Gastroesophageal sphincter (tissue), 4 donors: ENCODE measurements around the gene SORL1-AS1.
"Not testable (repeated sequence)": the region's sequence is repeated elsewhere in the genome, so short reads cannot be mapped to it uniquely, and the experiment has no call there.

Source experiments
- ATAC-seq: fragments of 150-250 bp; one replicate; pipeline ENCODE4 v1.9.1; 2016; ENCODE audit warnings: mild to moderate bottlenecking, moderate library complexity
- H3K27ac ChIP-seq, 4 donors: fragments of 200-600 bp; sonication (generic) in 3 of 4; 1 replicate in 3 of 4; 2 replicates in 1 of 4; pipeline ENCODE4 v1.5.1; 2016 to 2019
- H3K27me3 ChIP-seq: fragments of 200-600 bp; sonication (generic); one replicate; pipeline ENCODE4 v1.5.1; 2019
- H3K36me3 ChIP-seq, 2 donors: fragments of 200-600 bp; sonication (generic); one replicate each; pipeline ENCODE4 v1.5.1; 2019; ENCODE audit warnings: control low read depth in 1 of 2
- H3K4me1 ChIP-seq, 3 donors: fragments of 200-600 bp; sonication (generic); 1 replicate in 2 of 3; 2 replicates in 1 of 3; pipeline ENCODE4 v1.5.1; 2016 to 2019; ENCODE audit warnings: control low read depth in 2 of 3
- H3K4me3 ChIP-seq, 2 donors: fragments of 200-600 bp; sonication (generic); one replicate each; pipeline ENCODE4 v1.5.1; 2019; ENCODE audit warnings: mild to moderate bottlenecking in 1 of 2, moderate library complexity in 1 of 2
- H3K9me3 ChIP-seq, 3 donors: fragments of 200-600 bp; sonication (generic); one replicate each; pipeline ENCODE4 v1.5.1; 2017 to 2019; ENCODE audit warnings: control low read depth in 2 of 3
- CTCF ChIP-seq, 4 experiments: fragments of 200-600 bp in 2 of 4; fragments of 450-650 bp in 2 of 4; sonication (generic) in 1 of 4; IDR thresholded peaks; one replicate each; pipeline ENCODE4 v1.5.1; 2017 to 2019; ENCODE audit warnings: antibody characterized with exemption in 4 of 4, mild to moderate bottlenecking in 2 of 4, moderate library complexity in 2 of 4
- EP300 ChIP-seq: sonication (generic); formaldehyde crosslinking; IDR thresholded peaks from one replicate; pipeline ENCODE4 v1.6.1; 2017; ENCODE audit warnings: antibody characterized with exemption, mild to moderate bottlenecking
- POLR2A ChIP-seq, 2 donors: fragments of 450-650 bp; IDR thresholded peaks; one replicate each; pipeline ENCODE4 v1.6.1; 2017; ENCODE audit warnings: antibody characterized with exemption in 2 of 2, mild to moderate bottlenecking in 2 of 2, moderate library complexity in 1 of 2
- POLR2AphosphoS5 ChIP-seq: sonication (generic); formaldehyde crosslinking; IDR thresholded peaks from one replicate; pipeline ENCODE4 v1.6.1; 2017; ENCODE audit warnings: antibody characterized with exemption
- WGBS, 2 donors: methylation state at CpG; one replicate each; pipeline ENCODE4 v1.1.5; 2018; ENCODE audit warnings: low coverage in 1 of 2; 5-methylcytosine and 5-hydroxymethylcytosine counted together

SORL1-AS1 gene

GRCh38 chr11:121486054-121486453, 33.3 kb upstream of the SORL1-AS1 start:
- WGBS, 2 donors: 94 to 100% methylated on average over 3 to 5 of the region's 5 CpGs
- Histone ChIP-seq H3K9me3 (no peaks in the 10 kb centered on the region), H3K36me3 (no peaks in the 10 kb centered on the region), H3K4me1 (peaks cover 0 to 26% (median 0%) of the 10 kb centered on the region in 3 donors), H3K27ac (no peak overlapping the region), H3K4me3 (no peak overlapping the region), H3K27me3 (no peaks in the 10 kb centered on the region)
- ATAC-seq: no peak
- TF ChIP-seq EP300 (no peak), POLR2AphosphoS5 (no peak), POLR2A (IDR thresholded peaks at IDR 0.05) (no peak), CTCF (IDR thresholded peaks at IDR 0.05) (no peak)

GRCh38 chr11:121485216-121485615, 32.4 kb upstream of the SORL1-AS1 start:
- no peak for ATAC-seq
- Histone ChIP-seq H3K9me3 (no peaks in the 10 kb centered on the region), H3K27ac (no peak overlapping the region)

GRCh38 chr11:121483805-121484480, 31.2 kb upstream of the SORL1-AS1 start:
- Histone ChIP-seq H3K9me3 (no peaks in the 10 kb centered on the region), H3K4me1 (peaks cover 0 to 26% (median 0%) of the 10 kb centered on the region in 3 donors), H3K27ac (no peak overlapping the region), H3K4me3 (no peak overlapping the region), H3K36me3 (peaks cover 0 to 4% of the 10 kb centered on the region in 2 donors), H3K27me3 (no peaks in the 10 kb centered on the region)
- 79 to 88% methylated on average over 3 to 4 of the region's 4 CpGs for WGBS, 2 donors
- no peak for ATAC-seq
- TF ChIP-seq POLR2AphosphoS5: no peak
- no peak for TF ChIP-seq CTCF (IDR thresholded peaks at IDR 0.05)
- no peak for TF ChIP-seq POLR2A (IDR thresholded peaks at IDR 0.05)
- no peak for TF ChIP-seq EP300

More at GRCh38 chr11:121485216-121485615, 32.4 kb upstream of the SORL1-AS1 start:
- no peaks in the 10 kb centered on the region for H3K36me3 ChIP-seq
- WGBS, 2 donors: 81 to 89% methylated on average over 6 to 7 of the region's 7 CpGs
- peaks cover 0 to 26% (median 0%) of the 10 kb centered on the region in 3 donors for H3K4me1 ChIP-seq
- TF ChIP-seq EP300 (no peak), POLR2A (IDR thresholded peaks at IDR 0.05) (no peak), POLR2AphosphoS5 (no peak), CTCF (IDR thresholded peaks at IDR 0.05) (no peak)
- H3K4me3 ChIP-seq: no peak overlapping the region
- H3K27me3 ChIP-seq: no peaks in the 10 kb centered on the region

- Histone ChIP-seq H3K9me3 (no peaks in the 10 kb centered on the region), H3K27me3 (no peaks in the 10 kb centered on the region), H3K27ac (no peak overlapping the region), H3K4me1 (peaks cover 0 to 13% (median 0%) of the 10 kb centered on the region in 3 donors), H3K4me3 (no peak overlapping the region), H3K36me3 (peaks cover 0 to 11% of the 10 kb centered on the region in 2 donors)
- no peak for ATAC-seq
- TF ChIP-seq EP300 (no peak), POLR2A (IDR thresholded peaks at IDR 0.05) (no peak), CTCF (IDR thresholded peaks at IDR 0.05) (no peak), POLR2AphosphoS5 (no peak)
- 88% methylated on average over 9 of the region's 9 CpGs; no CpG with 5 or more reads in 1 of the 2 donors for WGBS, 2 donors
Measured at GRCh38 chr11:121482231-121483129, 29.7 kb upstream of the SORL1-AS1 start.

GRCh38 chr11:121481484-121482230, 28.9 kb upstream of the SORL1-AS1 start:
- not testable (repeated sequence) for H3K4me3 ChIP-seq, H3K27me3 ChIP-seq, ATAC-seq, H3K9me3 ChIP-seq, H3K27ac ChIP-seq
- Histone ChIP-seq H3K36me3 (peaks cover 0 to 11% of the 10 kb centered on the region in 2 donors), H3K4me1 (peaks cover 0 to 10% (median 0%) of the 10 kb centered on the region in 3 donors)
- 45 to 100% methylated on average over 1 to 2 of the region's 2 CpGs for WGBS, 2 donors
